HepG2 (cell line): ENCODE measurements around the gene PPP4C. TPM values are rescaled to one million over a fixed set of nuclear protein-coding genes. Genes with fewer than 3 reads are reported as not detected.
A peak's percentile ranks its signal among the peaks of the same experiment; 100 is the strongest.

ENCODE experiments used
- AGO1 ChIP-seq: fragments of 200-400 bp; formaldehyde crosslinking; IDR thresholded peaks from 2 replicates; pipeline ENCODE4 v1.6.1; 2017; ENCODE audit warnings: mild to moderate bottlenecking, low read depth, low read length, moderate library complexity; ENCODE audit not compliant: poor library complexity, severe bottlenecking
- ARID4A ChIP-seq: sonication (generic); formaldehyde crosslinking; IDR thresholded peaks from 2 replicates; pipeline ENCODE4 v1.5.0; 2020; ENCODE audit warnings: mild to moderate bottlenecking, missing genetic modification reagents, borderline replicate concordance
- CREB3 ChIP-seq: sonication (generic); formaldehyde crosslinking; IDR thresholded peaks from 2 replicates; pipeline ENCODE4 v1.5.0; 2020; ENCODE audit warnings: missing genetic modification reagents
- MEF2D ChIP-seq: sonication (generic); formaldehyde crosslinking; IDR thresholded peaks from 2 replicates; pipeline ENCODE4 v1.5.1; 2020; ENCODE audit warnings: mild to moderate bottlenecking, missing genetic modification reagents
- MZF1 ChIP-seq: sonication (generic); formaldehyde crosslinking; IDR thresholded peaks from 2 replicates; pipeline ENCODE4 v1.8.1; 2023; ENCODE audit warnings: mild to moderate bottlenecking, missing genetic modification reagents, borderline replicate concordance
- RBFOX2 ChIP-seq: fragments of 200-400 bp; formaldehyde crosslinking; IDR thresholded peaks from 2 replicates; pipeline ENCODE4 v1.6.1; 2017; ENCODE audit warnings: low read depth, mild to moderate bottlenecking, low read length
- RFXAP ChIP-seq: sonication (generic); formaldehyde crosslinking; IDR thresholded peaks from 2 replicates; pipeline ENCODE4 v1.4.0; 2020; ENCODE audit warnings: missing genetic modification reagents, borderline replicate concordance
- RXRB ChIP-seq: IDR thresholded peaks from 2 replicates; pipeline ENCODE4 v1.6.1; 2016; ENCODE audit warnings: borderline replicate concordance, missing genetic modification reagents, missing compliant biosample characterization
- SAP130 ChIP-seq: IDR thresholded peaks from 2 replicates; pipeline ENCODE4 v1.6.1; 2016; ENCODE audit warnings: low read depth
- SSRP1 ChIP-seq: IDR thresholded peaks from 2 replicates; pipeline ENCODE4 v1.6.1; 2016; ENCODE audit warnings: control low read depth
- TIGD3 ChIP-seq: sonication (generic); formaldehyde crosslinking; IDR thresholded peaks from 2 replicates; pipeline ENCODE4 v1.5.1; 2020; ENCODE audit warnings: mild to moderate bottlenecking, missing genetic modification reagents, borderline replicate concordance
- ZBTB33 ChIP-seq: sonication (generic); formaldehyde crosslinking; IDR thresholded peaks from 2 replicates; pipeline ENCODE4 v1.4.0; 2020; ENCODE audit warnings: missing genetic modification reagents
- ZNF274 ChIP-seq: sonication (generic); formaldehyde crosslinking; IDR thresholded peaks from 2 replicates; pipeline ENCODE4 v1.5.1; 2020; ENCODE audit warnings: mild to moderate bottlenecking, missing genetic modification reagents
- ZNF574 ChIP-seq: sonication (generic); formaldehyde crosslinking; IDR thresholded peaks from 2 replicates; pipeline ENCODE4 v1.4.0; 2020; ENCODE audit warnings: missing genetic modification reagents
- ZNF607 ChIP-seq: sonication (generic); formaldehyde crosslinking; IDR thresholded peaks from 2 replicates; pipeline ENCODE4 v1.5.1; 2020; ENCODE audit warnings: missing genetic modification reagents, mild to moderate bottlenecking, borderline replicate concordance
- polyA plus RNA-seq, 8 experiments: library from polyadenylated mRNA; depleted of rRNA in 3 of 8; stranded (reverse) in 7 of 8; unstranded in 1 of 8; fragments of >200 nt; fragmentation: Illumina TruSeq in 4 of 8; extraction: Trizol in 4 of 8; gene quantifications; 2 replicates each; pipeline versions ENCODE4 v1.2.1 to v1.2.3, GENCODE V29; 2011 to 2016; ENCODE audit warnings: low read depth in 4 of 8, missing spikeins in 1 of 8, mixed read lengths in 1 of 8; ENCODE audit not compliant: insufficient read depth in 1 of 8
- total RNA-seq, 5 experiments: library from RNA; depleted of rRNA; stranded (reverse); fragments of >200 nt; fragmentation: Illumina TruSeq; extraction: Trizol; gene quantifications; 2 replicates each; pipeline ENCODE4 v1.2.3, GENCODE V29; 2016; ENCODE audit warnings: low read depth in 1 of 5

The PPP4C gene
- total and polyA plus RNA-seq, 2 of the 13 experiments (the other 11 are each of a cell fraction or from before 2014, with no cell fraction given) = 176 to 220 TPM

DNA sequence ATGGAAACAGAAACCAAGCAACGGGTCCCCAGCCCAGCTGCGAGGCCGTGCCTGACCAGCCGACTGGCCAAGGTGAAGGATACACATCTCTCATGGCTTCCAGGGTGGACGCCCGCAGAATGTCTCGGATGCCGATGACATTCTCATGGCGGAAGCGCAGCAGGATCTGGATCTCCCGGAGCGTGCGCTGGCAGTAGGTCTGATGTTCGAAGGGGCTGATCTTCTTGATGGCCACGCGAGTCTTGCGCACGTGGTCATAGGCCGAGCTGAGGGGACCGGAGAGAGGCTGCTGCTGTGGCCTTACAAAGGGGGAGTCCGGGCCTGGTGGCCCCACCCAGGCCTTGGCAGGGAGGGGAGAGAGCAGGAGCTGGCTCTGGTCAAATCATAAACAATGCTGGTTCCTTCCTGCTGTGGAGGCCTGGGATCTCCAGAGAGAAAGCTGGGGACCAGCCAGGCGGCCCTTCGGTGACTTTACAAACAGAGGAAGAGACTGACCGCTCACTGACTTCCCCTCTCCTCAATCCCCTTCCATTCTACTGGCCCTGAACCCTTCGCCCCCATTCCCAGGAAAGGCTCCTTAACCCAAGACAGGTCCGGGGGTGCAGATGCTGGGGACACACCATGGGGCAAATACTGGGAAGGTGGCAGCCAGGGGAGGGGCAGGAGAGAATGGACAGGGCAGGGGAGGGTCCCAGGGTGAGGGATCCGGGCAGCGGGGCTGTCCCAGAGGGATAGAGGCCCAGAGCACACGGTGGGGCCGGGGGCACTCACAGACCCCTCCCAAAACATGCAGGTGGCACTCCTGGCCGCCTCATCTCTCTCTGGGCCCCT is 46.2 kb downstream of the PPP4C start (continued):
- TF ChIP-seq SSRP1 (no peak), MZF1 (peak; percentile 1; the same call in 1 of the 2 replicates), ARID4A (CRISPR knock-in tag) (no peak), RXRB (no peak), TIGD3 (CRISPR knock-in tag) (0 out of 2 replicates have a peak, but pooled peaks have one; percentile 15), ZBTB33 (peak; percentile 20; the same call in 1 of the 2 replicates), CREB3 (CRISPR knock-in tag) (no peak), ZNF274 (CRISPR knock-in tag) (0 out of 2 replicates have a peak, but pooled peaks have one; percentile 11), ZNF574 (CRISPR knock-in tag) (no peak), ZNF607 (CRISPR knock-in tag) (0 out of 2 replicates have a peak, but pooled peaks have one; percentile 48), SAP130 (CRISPR knock-in tag) (0 out of 2 replicates have a peak, but pooled peaks have one; percentile 8), RFXAP (CRISPR knock-in tag) (no peak), MEF2D (CRISPR knock-in tag) (0 out of 2 replicates have a peak, but pooled peaks have one; percentile 41), RBFOX2 (no peak), AGO1 (no peak)
